Lung microvascular endothelial cell (primary cell): Measurements from ENCODE around the gene CCDC127. TPM values are rescaled to one million over a fixed set of nuclear protein-coding genes. Genes with fewer than 3 reads are reported as not detected.
"Not testable (repeated sequence)": the region's sequence is repeated elsewhere in the genome, so short reads cannot be mapped to it uniquely, and the experiment has no call there.

Source experiments
- DNase-seq, 2 donors: peaks; one replicate each; pipeline versions ENCODE4 v3.0.0 to v3.0.0-alpha.2; 2010; ENCODE audit warnings: low read depth in 2 of 2
- total RNA-seq: library from RNA; depleted of rRNA; stranded (reverse); fragments of >200 nt; gene quantifications from 2 replicates; pipeline ENCODE4 v1.2.1, GENCODE V29; 2014

CCDC127 gene
- total RNA-seq, 1 donor from 2014 or later, result 4.8 TPM

DNA sequence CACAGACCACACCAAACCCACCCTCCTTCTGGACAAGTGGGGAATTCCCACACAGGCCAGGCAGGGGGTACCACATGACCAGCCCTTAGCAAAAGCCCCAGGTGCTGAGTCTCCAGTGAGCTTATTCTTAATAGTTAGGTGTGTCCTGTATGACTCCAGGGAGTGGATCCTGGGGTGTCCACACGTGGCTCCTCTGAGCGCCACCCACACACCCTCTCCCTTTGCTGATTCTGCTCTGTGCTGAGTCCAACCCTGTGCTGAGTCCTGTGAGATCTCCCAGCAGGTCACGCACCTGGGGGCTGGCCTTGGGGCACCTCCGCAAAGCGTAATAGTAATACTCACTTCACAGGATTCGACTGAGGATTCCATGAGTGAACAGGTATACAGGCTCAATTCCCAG is 14.0 kb downstream of the CCDC127 start:
- no peak for DNase-seq

DNA sequence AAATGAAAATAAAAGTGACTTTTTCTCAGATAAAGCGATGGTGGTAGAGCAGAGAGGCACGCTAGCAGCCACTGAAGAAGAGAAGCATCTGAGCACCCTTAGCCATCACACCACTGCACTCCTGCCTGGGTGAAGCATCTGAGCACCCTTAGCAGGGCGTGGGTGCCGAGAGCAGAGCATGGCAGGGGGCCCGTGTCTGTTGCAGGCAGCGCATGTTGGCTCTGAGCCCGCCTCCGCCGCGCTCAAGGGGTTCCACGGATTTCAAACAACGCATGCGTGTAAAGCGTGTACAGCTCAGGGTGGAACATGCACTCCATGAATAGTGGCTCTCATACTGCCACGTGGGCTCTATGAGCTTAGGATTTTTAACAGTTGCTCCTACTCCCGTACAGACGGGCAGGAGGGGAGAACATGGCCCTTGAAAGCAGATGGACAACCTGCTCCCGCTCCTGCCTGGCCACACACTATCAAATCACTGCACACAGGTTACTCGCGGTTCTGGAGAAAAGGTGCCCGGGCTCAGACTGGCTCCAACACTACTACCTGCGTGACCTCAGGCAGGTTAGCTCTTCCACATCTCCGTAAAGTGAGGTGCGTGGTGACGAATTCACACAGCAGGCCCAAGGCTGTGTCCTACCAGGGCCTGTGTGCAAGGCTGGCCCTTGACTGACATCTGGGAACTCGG is 14.6 kb downstream of the CCDC127 start:
- no peak for DNase-seq

DNA sequence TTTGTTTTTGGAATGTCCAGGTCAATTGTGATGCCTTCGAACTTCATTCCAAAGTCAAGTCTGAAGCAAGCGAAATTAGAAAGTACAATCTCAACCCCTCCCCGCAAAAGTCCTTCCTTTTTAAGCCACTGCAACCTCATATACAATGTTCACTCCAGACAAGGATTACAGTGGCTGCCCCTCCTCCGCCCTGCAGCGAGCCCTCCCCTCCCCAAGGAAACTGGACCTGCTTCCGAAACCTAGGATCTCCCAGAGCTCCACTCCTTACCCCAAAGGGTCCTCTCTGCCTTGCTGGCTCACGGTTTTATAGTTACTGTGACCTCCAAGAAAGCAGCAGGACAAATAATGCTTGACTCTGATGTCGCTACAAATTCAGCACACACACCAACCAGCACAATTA is 16.3 kb downstream of the CCDC127 start:
- no peak for DNase-seq

- DNase-seq, result no peak
These were observed 17.0 kb downstream of the CCDC127 start for GRCh38 chr5:200985-201384.

DNA sequence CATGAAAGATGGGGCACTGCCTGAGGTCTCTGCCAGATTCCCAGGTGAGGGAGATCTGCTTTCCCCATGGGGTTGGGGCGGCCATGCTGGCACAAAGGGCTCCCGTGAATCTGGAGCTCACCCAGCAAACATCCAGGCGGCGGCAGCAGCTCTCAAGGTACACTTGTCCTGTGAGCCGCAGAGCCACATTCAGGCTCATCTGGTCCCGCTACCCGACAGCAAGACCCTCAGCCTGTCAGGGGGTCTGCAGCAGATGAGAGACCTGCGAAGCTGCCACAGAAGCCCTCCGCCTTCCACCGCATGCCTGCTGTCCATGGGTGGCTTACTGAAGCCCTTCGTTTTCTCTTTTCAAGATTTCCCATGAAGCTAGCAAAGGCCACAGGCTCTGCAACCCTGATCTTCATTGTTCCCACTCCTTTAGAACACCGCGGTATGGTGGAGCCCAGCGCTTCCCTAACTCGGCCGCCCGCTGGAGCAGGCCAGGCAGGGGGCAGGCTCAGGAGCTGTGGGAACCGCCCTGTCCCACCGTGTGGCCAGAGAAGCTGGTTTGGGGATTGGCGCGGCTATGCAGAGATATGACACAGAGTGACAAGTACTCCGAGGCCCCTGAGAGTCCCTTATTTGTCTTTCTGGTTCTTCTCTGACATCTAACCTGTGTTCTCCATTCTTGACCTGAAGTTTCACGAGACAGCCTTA is 17.9 kb downstream of the CCDC127 start:
- DNase-seq, result no peak

- no peak for DNase-seq
These were observed 18.6 kb downstream of the CCDC127 start for GRCh38 chr5:199197-199949.

DNA sequence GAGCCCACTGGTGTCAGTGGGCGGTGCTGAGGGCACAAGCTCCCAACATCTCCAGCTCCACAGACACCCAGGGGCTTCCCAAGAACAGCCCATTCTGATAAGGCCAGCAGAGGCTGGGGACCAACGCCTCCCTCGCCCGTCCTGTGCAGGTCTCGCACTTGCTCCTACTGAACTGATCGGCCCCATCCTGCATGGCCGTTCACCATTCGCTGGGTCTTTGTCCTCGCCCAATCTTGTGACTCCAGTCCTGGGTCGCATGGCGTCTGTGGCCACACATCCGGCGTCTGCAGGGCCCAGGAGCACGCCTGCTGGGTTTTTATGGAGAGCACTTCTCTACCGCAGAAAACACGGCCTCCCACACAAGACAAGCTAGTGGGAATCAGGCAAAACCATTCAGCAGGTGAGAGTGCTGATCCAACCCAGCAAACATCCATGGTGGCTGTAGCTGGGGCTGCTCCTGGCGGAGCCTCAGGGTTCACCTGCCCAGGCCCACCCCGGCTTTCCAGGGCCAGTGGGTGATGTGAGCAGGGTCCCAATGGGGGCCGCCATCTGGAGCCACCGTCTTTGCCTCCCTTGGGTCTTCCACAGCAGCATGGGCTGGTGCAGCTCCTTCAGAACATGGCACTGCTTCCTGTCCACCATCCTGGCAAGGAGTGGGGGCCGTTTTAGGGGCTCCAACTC is 19.3 kb downstream of the CCDC127 start:
- DNase-seq, result no peak

DNA sequence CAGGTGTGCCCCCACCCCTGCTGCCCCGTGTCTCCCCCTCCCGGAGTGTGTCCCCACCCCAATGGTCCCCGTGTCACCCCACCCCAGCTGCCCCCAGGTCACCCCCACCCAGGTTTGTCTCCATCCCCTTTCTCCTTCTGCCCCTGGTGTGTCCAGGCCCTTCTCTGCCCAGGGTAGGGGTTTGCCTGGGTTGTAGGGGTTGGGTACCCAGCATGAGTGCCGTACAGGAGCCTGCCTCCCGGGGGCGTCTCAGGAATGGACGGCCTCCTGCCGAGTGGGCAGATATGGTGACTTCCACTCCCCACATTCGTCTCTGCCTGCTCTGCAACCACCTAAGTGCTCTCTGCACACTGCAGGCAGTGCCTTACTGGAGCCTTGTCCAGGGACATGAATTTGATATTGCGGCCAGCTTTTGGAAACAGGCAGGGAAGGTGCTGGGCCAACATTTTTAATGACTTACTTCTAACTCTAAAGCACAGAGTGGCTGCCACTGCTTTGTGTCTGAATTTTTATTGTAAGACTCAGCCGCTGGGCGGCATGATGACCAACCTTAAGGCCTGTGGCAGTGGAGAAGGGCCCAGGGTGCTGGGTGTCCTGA is 20.0 kb downstream of the CCDC127 start:
- DNase-seq, result no peak

DNA sequence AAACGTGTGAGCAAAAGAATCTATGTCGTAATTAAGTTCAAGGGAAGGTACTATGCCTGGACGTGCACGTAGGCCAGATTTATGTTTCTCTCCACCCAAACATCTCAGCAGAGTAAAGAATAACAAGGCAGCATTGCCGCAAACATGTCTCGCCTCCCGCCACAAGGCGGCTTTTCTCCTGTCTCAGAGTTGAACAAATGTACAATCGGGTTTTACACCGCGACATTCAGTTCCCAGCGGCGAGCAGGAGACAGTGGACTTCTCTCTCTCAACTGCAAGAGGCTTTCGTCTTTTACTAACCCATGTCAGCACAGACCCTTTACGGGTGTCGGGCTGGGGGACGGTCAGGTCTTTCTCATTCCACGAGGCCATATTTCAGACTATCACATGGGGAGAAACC is 20.9 kb downstream of the CCDC127 start:
- DNase-seq, result not testable (repeated sequence)

- DNase-seq, result no peak
These were observed 21.6 kb downstream of the CCDC127 start for GRCh38 chr5:196350-196749.

DNA sequence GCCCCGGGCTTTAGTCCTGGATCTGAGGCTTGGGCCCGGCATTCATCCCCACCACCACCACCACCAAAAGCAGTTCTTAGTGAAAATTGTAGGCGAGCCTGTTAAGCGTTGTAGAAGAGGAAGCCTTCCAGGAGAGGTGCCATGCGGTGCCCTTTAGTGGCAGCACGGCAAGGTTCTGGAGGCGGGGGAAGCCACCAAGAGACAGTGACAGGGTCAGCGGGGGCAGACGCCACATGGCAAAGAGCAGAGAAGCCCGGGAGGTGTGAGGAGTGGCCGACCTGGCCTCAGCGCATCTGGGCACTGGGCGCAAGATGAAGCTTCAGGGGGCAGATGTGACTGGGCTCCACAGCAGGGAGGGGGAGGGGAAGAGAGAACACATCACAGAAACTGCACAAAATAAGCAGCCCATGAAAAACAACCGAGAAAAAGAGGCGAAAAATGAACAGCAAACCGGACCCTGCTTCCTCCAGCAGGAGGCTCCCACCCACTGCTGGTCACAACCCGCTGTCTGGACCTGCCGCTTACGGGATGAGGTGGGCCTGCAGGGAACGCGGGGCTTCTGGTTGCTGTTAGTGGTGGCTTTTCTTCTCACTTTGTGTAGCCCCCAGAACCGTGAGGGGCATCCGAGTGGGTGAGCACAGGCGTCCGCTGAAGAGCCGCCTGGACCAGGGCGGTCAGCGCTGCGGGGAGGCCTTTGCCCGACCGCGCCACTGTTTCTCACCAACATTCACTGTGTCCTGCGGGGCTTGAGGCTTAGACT is 22.4 kb downstream of the CCDC127 start:
- peak in 1 of 2 donors; percentile 36 for DNase-seq

GRCh38 chr5:194603-195209 is 23.2 kb downstream of the CCDC127 start:
- DNase-seq, result no peak

DNA sequence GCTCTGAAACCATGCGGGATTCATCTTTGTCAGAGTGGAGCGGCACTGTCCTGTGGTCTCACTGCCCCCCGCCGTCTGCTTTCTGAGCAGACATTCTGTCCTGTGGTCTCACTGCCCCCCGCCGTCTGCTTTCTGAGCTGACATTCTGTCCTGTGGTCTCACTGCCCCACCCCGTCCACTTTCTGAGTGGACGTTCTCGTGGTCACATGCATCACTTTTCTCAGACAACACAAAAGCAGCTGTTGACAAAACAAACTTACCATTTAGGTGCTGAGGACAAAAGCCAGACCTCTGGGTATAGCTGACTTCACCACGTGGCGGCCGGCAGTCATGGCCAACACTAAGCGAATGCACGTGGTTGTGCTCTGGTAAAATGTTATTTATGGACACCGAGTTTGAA is 23.9 kb downstream of the CCDC127 start:
- no peak for DNase-seq

- DNase-seq, result no peak
These were observed 24.8 kb downstream of the CCDC127 start for GRCh38 chr5:192970-193831.

DNA sequence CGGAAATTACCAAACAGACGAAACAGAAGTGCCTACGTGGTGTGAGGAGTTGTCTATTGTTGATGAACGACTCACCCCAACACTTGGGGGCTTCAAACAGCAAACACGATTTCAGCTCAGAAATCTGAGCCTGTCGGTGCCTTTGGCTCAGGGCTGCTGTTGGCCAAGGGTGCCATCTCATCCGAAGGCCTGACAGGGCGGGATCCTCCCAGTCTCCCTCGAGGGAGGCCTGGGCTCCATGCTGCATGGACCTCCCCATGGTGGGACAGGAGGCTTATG is 25.3 kb downstream of the CCDC127 start:
- no peak for DNase-seq

DNA sequence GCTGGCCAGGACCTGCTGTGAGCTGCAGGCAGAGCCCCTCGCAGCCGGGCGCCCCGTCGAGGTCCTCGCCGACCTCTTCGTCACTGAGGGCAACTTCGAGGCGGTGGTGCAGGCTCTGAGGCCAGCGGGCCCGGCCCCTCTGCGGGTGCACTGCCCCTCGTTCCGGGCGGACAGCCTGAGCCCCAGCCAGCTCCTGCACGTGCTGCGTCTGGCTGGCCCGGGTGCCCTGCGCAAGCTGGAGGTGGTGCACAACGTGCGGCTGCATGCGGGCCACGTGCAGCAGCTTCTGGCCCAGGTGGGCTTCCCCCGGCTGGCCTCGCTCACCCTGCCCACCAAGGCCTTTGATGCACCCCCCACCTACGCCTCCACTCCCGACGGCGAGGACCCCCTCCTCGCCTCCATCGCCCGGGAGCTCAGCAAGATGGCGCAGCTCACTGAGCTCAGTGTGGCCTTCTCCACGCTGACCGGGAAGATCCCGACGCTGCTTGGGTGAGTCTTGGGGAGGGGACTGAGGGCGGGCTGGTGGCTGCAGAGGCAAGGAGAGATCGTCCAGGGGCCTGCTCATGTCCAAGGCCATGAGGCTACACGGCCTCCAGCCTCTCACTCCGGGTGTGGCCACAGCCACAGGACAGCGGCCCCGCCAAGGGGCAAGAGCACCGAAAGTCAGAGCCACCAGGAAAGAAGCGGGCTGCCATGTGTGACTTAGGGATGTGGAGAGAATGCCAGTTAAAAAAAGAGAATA is 25.8 kb downstream of the CCDC127 start:
- DNase-seq, result no peak

GRCh38 chr5:191036-191948 is 26.7 kb downstream of the CCDC127 start, which contains the start of gene LRRC14B:
TSS of gene LRRC14B (plus strand) at chr5:191495. CDS start at chr5:191539, 44 bp downstream.
- DNase-seq, result no peak
